Psoas muscle (tissue), 8 donors: ENCODE data around the gene OR1J2. TPM values are rescaled to one million over a fixed set of nuclear protein-coding genes. Genes with fewer than 3 reads are reported as not detected.

Experiments
- ATAC-seq, 4 donors: fragments of 200-7000 bp; cut with Tn5 transposase; one replicate each; pipeline ENCODE4 v1.9.1; 2020; ENCODE audit warnings: moderate library complexity in 3 of 4, mild to moderate bottlenecking in 2 of 4
- DNase-seq, 2 donors: peaks; one replicate each; pipeline ENCODE4 v3.0.0-alpha.2; 2020
- H3K27ac ChIP-seq: fragments of 200-600 bp; one replicate; pipeline ENCODE4 v1.8.0; 2022
- H3K27me3 ChIP-seq, 3 donors: fragments of 200-600 bp in 1 of 3; one replicate each; pipeline versions ENCODE4 v1.6.1 to v1.8.0; 2013 to 2022; ENCODE audit warnings: low read length in 2 of 3, mild to moderate bottlenecking in 2 of 3, moderate library complexity in 1 of 3; ENCODE audit not compliant: insufficient read depth in 3 of 3
- H3K36me3 ChIP-seq, 2 donors: fragments of 200-600 bp in 1 of 2; one replicate each; pipeline versions ENCODE4 v1.6.1 to v1.8.0; 2013 to 2022; ENCODE audit warnings: low read depth in 1 of 2, mild to moderate bottlenecking in 1 of 2, moderate library complexity in 1 of 2; ENCODE audit not compliant: insufficient read depth in 1 of 2
- H3K4me1 ChIP-seq: fragments of 200-600 bp; one replicate; pipeline ENCODE4 v1.8.0; 2022
- H3K4me3 ChIP-seq: fragments of 200-600 bp; one replicate; pipeline ENCODE4 v1.8.0; 2022; ENCODE audit warnings: mild to moderate bottlenecking
- H3K9me3 ChIP-seq: fragments of 200-600 bp; one replicate; pipeline ENCODE4 v1.8.0; 2022
- CTCF ChIP-seq: fragments of 200-600 bp; IDR thresholded peaks from one replicate; pipeline ENCODE4 v1.8.0; 2022; ENCODE audit warnings: antibody characterized with exemption
- WGBS, 3 donors: extraction: QIAGEN DNeasy Blood & Tissue Kit; methylation state at CpG; one replicate each; pipeline versions ENCODE4 v1.1.6 to v1.1.7; 2013; 5-methylcytosine and 5-hydroxymethylcytosine counted together
- intact Hi-C, 2 donors: fragments of 100-400 bp; cut with DNase I; formaldehyde crosslinking; loops; one replicate each; pipeline versions ENCODE4 v1.11.0 to v1.14.2; 2022
- polyA plus RNA-seq, 3 donors: library from polyadenylated mRNA; stranded (reverse); fragments of 200-250 nt; gene quantifications; one replicate each; pipeline ENCODE4 v1.2.3, GENCODE V29; 2013
- total RNA-seq, 4 donors: library from RNA; stranded (reverse); fragmentation: NEBNext Ultra II Directional in 2 of 4; extraction: Animal tissue kit (Norgen Biotek cat#: 25700) in 2 of 4; gene quantifications; one replicate each; pipeline versions ENCODE4 v1.2.1 to v1.2.4, GENCODE V29; 2021 to 2023
- donor health status: healthy with polysubstance abuse.
- donor health status: DM: no; HTN: no; CAD: no; lungs with moderate emphysema.
- donor health status: Bipolar disorder and iron deficiency.
- donor health status: healthy.
- donor health status: DM: yes; HTN: yes; CAD: no.
- donor health status: DM: no; HTN: no; CAD: no.
- donor health status: DM: no; HTN: no; CAD: no.
- donor health status: DM: yes; HTN: yes; CAD: no.

The OR1J2 gene
- total and polyA plus RNA-seq, 7 donors = not detected

GRCh38 chr9:122538757-122539156 lies 28.2 kb downstream of the OR1J2 start:
- intact Hi-C loops = no loop called here
- peaks cover 6% of the 10 kb centered on the region for H3K9me3 ChIP-seq

GRCh38 chr9:122546196-122546595 lies 35.6 kb downstream of the OR1J2 start:
- TF ChIP-seq CTCF = no peak
- no peaks in the 10 kb centered on the region for H3K9me3 ChIP-seq
- H3K4me3 ChIP-seq = no peak overlapping the region
- H3K27ac ChIP-seq = no peak overlapping the region
- no peaks in the 10 kb centered on the region for H3K36me3 ChIP-seq
- no peak for DNase-seq
- WGBS, 3 donors = 42 to 51% (median 49%) methylated on average over 8 of the region's 8 CpGs
- ATAC-seq = no peak
- intact Hi-C loops = no loop called here
- no peaks in the 10 kb centered on the region for H3K4me1 ChIP-seq
- peaks cover 0 to 2% (median 0%) of the 10 kb centered on the region in 3 donors for H3K27me3 ChIP-seq

More at GRCh38 chr9:122538757-122539156, 28.2 kb downstream of the OR1J2 start:
- H3K27ac ChIP-seq = no peak overlapping the region
- DNase-seq = no peak
- no peaks in the 10 kb centered on the region for H3K36me3 ChIP-seq
- ATAC-seq = no peak
- H3K27me3 ChIP-seq = no peaks in the 10 kb centered on the region
- no peak for TF ChIP-seq CTCF
- H3K4me3 ChIP-seq = no peak overlapping the region
- 62 to 70% (median 65%) methylated on average over 2 of the region's 2 CpGs for WGBS, 3 donors
- H3K4me1 ChIP-seq = no peaks in the 10 kb centered on the region

- 69 to 80% (median 78%) methylated on average over 5 of the region's 5 CpGs for WGBS, 3 donors
- intact Hi-C loops = no loop called here
- Histone ChIP-seq H3K9me3 (no peaks in the 10 kb centered on the region), H3K27me3 (peaks cover 0 to 2% (median 0%) of the 10 kb centered on the region in 3 donors), H3K4me3 (no peak overlapping the region), H3K4me1 (no peaks in the 10 kb centered on the region), H3K27ac (no peak overlapping the region), H3K36me3 (no peaks in the 10 kb centered on the region)
- TF ChIP-seq CTCF = no peak
- DNase-seq (no peak), ATAC-seq (no peak)
Measured at GRCh38 chr9:122551371-122551770, 40.8 kb downstream of the OR1J2 start.

- no peaks in the 10 kb centered on the region for H3K36me3 ChIP-seq
- no peaks in the 10 kb centered on the region for H3K27me3 ChIP-seq
- H3K4me3 ChIP-seq = no peak within 1 kb of the TSS
- 75 to 77% (median 77%) methylated on average over 2 of the region's 2 CpGs for WGBS, 3 donors
- TF ChIP-seq CTCF = no peak
- ATAC-seq (no peak), DNase-seq (no peak)
- no peaks in the 10 kb centered on the region for H3K4me1 ChIP-seq
- H3K9me3 ChIP-seq = no peaks in the 10 kb centered on the region
- H3K27ac ChIP-seq = no peak within 1 kb of the TSS
- intact Hi-C loops = no loop called here
Measured at GRCh38 chr9:122552812-122553211, 42.2 kb downstream of the OR1J2 start, which contains the start of gene OR1N2. OR1N2 (plus strand) TSS chr9:122553112; CDS start chr9:122553212, 100 bp downstream.

Other genes with a start within 250 kb of the OR1J2 start
- gene RBM18, start 246.0 kb upstream of the OR1J2 start, total RNA-seq = 10 to 100 TPM; 33.7 to 41.7 (median 37.7) TPM
- 10 to 100 TPM; 16.8 to 27.1 (median 22.3) TPM for gene RBM18, start 246.0 kb upstream of the OR1J2 start, polyA plus RNA-seq
- gene MRRF, start 245.9 kb upstream of the OR1J2 start, total RNA-seq = 10 to 100 TPM; 23.5 to 50.9 (median 39.0) TPM
- 10 to 100 TPM; 42.6 to 61.4 (median 42.8) TPM for gene MRRF, start 245.9 kb upstream of the OR1J2 start, polyA plus RNA-seq
- 1 to 10 TPM in 3 of 4 donors, under 1 TPM in 1; 0.78 to 3.8 (median 1.8) TPM for gene PTGS1, start 139.8 kb upstream of the OR1J2 start, total RNA-seq
- gene PTGS1, start 139.8 kb upstream of the OR1J2 start, polyA plus RNA-seq = 1 to 10 TPM in 1 of 3 donors, under 1 TPM in 2; 0.56 to 5.6 (median 0.62) TPM
- gene OR1J1, start 32.9 kb upstream of the OR1J2 start, total RNA-seq = not detected
- not detected for gene OR1J1, start 32.9 kb upstream of the OR1J2 start, polyA plus RNA-seq
- gene OR1J4, start 8.3 kb downstream of the OR1J2 start, total RNA-seq = not detected
- not detected for gene OR1J4, start 8.3 kb downstream of the OR1J2 start, polyA plus RNA-seq
- gene OR1N1, start 16.5 kb downstream of the OR1J2 start, total RNA-seq = not detected
- not detected for gene OR1N1, start 16.5 kb downstream of the OR1J2 start, polyA plus RNA-seq
- gene OR1N2, start 42.3 kb downstream of the OR1J2 start, total RNA-seq = not detected
- not detected for gene OR1N2, start 42.3 kb downstream of the OR1J2 start, polyA plus RNA-seq
- gene OR1L8, start 72.6 kb downstream of the OR1J2 start, total RNA-seq = not detected
- not detected for gene OR1L8, start 72.6 kb downstream of the OR1J2 start, polyA plus RNA-seq
- not detected for gene OR1Q1, start 103.9 kb downstream of the OR1J2 start, total RNA-seq
- not detected for gene OR1Q1, start 103.9 kb downstream of the OR1J2 start, polyA plus RNA-seq
- not detected for gene OR1B1, start 146.8 kb downstream of the OR1J2 start, total RNA-seq
- not detected for gene OR1B1, start 146.8 kb downstream of the OR1J2 start, polyA plus RNA-seq
- gene OR1L1, start 150.9 kb downstream of the OR1J2 start, total RNA-seq = not detected
- not detected for gene OR1L1, start 150.9 kb downstream of the OR1J2 start, polyA plus RNA-seq
- not detected for gene OR1L3, start 164.3 kb downstream of the OR1J2 start, total RNA-seq
- not detected for gene OR1L3, start 164.3 kb downstream of the OR1J2 start, polyA plus RNA-seq
- gene OR1L4, start 213.2 kb downstream of the OR1J2 start, total RNA-seq = not detected
- not detected for gene OR1L4, start 213.2 kb downstream of the OR1J2 start, polyA plus RNA-seq
- not detected for gene OR1L6, start 231.5 kb downstream of the OR1J2 start, total RNA-seq
- not detected for gene OR1L6, start 231.5 kb downstream of the OR1J2 start, polyA plus RNA-seq